Endothelial cell (in vitro differentiated cells): ENCODE data around the gene PPP1R17. TPM values are rescaled to one million over a fixed set of nuclear protein-coding genes. Genes with fewer than 3 reads are reported as not detected.

Experiments used
- DNase-seq: peaks from one replicate; pipeline ENCODE4 v3.0.0; 2021; ENCODE audit warnings: low spot score
- H3K27ac Mint-ChIP-seq: one replicate; pipeline ENCODE4 v1.8.0; 2021; ENCODE audit warnings: mixed read lengths, inconsistent platforms; ENCODE audit not compliant: unreplicated experiment
- H3K27me3 Mint-ChIP-seq: one replicate; pipeline ENCODE4 v1.8.0; 2021; ENCODE audit warnings: mild to moderate bottlenecking, moderate library complexity, mixed read lengths, inconsistent platforms; ENCODE audit not compliant: unreplicated experiment
- H3K36me3 Mint-ChIP-seq: one replicate; pipeline ENCODE4 v1.8.0; 2021; ENCODE audit warnings: mild to moderate bottlenecking, low read depth, mixed read lengths, inconsistent platforms; ENCODE audit not compliant: unreplicated experiment
- H3K4me1 Mint-ChIP-seq: one replicate; pipeline ENCODE4 v1.8.0; 2021; ENCODE audit warnings: mild to moderate bottlenecking, mixed read lengths, inconsistent platforms; ENCODE audit not compliant: unreplicated experiment
- H3K4me3 Mint-ChIP-seq: one replicate; pipeline ENCODE4 v1.8.0; 2021; ENCODE audit warnings: mild to moderate bottlenecking, mixed read lengths, inconsistent platforms; ENCODE audit not compliant: unreplicated experiment
- H3K9me3 Mint-ChIP-seq: one replicate; pipeline ENCODE4 v1.8.0; 2021; ENCODE audit warnings: mixed read lengths, inconsistent platforms; ENCODE audit not compliant: unreplicated experiment
- total RNA-seq: library from RNA; stranded (reverse); fragmentation: NEBNext Ultra II Directional; extraction: Animal tissue kit (Norgen Biotek cat#: 25700); gene quantifications from one replicate; pipeline ENCODE4 v1.2.1, GENCODE V29; 2021; ENCODE audit not compliant: unreplicated experiment
- TF ChIP-seq, protein P1 (sequence below): fragments of 200-600 bp; sonication (generic); IDR thresholded peaks from one replicate; pipeline ENCODE4 v1.5.0; 2021; ENCODE audit warnings: antibody characterized with exemption; ENCODE audit not compliant: unreplicated experiment

The PPP1R17 gene
- total RNA-seq, 1 donor from 2014 or later: 0.36 TPM

GRCh38 chr7:31648288-31648687, 38.7 kb upstream of the PPP1R17 start:
- Mint-ChIP-seq H3K4me1 (no peaks in the 10 kb centered on the region), H3K4me3 (no peak overlapping the region), H3K27ac (no peak overlapping the region), H3K27me3 (no peaks in the 10 kb centered on the region), H3K36me3 (no peaks in the 10 kb centered on the region), H3K9me3 (no peaks in the 10 kb centered on the region)
- TF ChIP-seq, protein P1, sequence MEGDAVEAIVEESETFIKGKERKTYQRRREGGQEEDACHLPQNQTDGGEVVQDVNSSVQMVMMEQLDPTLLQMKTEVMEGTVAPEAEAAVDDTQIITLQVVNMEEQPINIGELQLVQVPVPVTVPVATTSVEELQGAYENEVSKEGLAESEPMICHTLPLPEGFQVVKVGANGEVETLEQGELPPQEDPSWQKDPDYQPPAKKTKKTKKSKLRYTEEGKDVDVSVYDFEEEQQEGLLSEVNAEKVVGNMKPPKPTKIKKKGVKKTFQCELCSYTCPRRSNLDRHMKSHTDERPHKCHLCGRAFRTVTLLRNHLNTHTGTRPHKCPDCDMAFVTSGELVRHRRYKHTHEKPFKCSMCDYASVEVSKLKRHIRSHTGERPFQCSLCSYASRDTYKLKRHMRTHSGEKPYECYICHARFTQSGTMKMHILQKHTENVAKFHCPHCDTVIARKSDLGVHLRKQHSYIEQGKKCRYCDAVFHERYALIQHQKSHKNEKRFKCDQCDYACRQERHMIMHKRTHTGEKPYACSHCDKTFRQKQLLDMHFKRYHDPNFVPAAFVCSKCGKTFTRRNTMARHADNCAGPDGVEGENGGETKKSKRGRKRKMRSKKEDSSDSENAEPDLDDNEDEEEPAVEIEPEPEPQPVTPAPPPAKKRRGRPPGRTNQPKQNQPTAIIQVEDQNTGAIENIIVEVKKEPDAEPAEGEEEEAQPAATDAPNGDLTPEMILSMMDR: no peak
- no peak for DNase-seq

GRCh38 chr7:31648880-31649279, 38.1 kb upstream of the PPP1R17 start:
- no peak for DNase-seq
- Mint-ChIP-seq H3K27ac (no peak overlapping the region), H3K4me3 (no peak overlapping the region), H3K36me3 (no peaks in the 10 kb centered on the region), H3K27me3 (peaks cover under 1% of the 10 kb centered on the region), H3K4me1 (no peaks in the 10 kb centered on the region), H3K9me3 (no peaks in the 10 kb centered on the region)
- TF ChIP-seq, protein P1: no peak

- no peak overlapping the region for H3K4me3 Mint-ChIP-seq
- TF ChIP-seq, protein P1: no peak
- no peak overlapping the region for H3K27ac Mint-ChIP-seq
- no peaks in the 10 kb centered on the region for H3K9me3 Mint-ChIP-seq
- H3K27me3 Mint-ChIP-seq: peaks cover 3% of the 10 kb centered on the region
- no peaks in the 10 kb centered on the region for H3K4me1 Mint-ChIP-seq
- no peak for DNase-seq
- no peaks in the 10 kb centered on the region for H3K36me3 Mint-ChIP-seq
These were observed 35.6 kb upstream of the PPP1R17 start for GRCh38 chr7:31651234-31652062.

GRCh38 chr7:31652063-31652326, 35.0 kb upstream of the PPP1R17 start:
- TF ChIP-seq, protein P1: no peak
- Mint-ChIP-seq H3K4me1 (no peaks in the 10 kb centered on the region), H3K36me3 (no peaks in the 10 kb centered on the region), H3K27me3 (peaks cover 3% of the 10 kb centered on the region), H3K9me3 (no peaks in the 10 kb centered on the region), H3K4me3 (no peak overlapping the region), H3K27ac (no peak overlapping the region)
- DNase-seq: no peak

DNA sequence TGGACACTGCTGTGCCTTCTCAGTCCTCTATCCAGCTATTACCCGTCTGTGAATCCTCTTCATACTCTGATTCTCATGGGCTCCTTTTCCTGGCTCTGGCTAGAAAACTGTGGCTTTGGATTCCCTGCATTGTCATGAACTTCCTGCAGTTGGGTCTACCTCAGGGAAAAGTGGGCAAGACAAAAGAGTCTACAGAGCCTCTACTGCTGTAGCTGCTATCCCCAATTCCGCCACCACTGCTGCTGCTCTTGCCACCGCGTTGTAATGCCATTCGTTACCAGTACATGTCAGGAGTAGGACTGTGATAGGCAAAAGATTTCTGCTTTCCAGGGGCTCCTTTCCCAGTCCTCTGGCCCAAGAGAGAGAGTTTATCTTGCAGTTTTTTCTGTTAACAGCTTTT, 23.9 kb upstream of the PPP1R17 start:
- DNase-seq: peak; percentile 39
- Mint-ChIP-seq H3K27ac (no peak overlapping the region), H3K36me3 (no peaks in the 10 kb centered on the region), H3K4me3 (no peak overlapping the region), H3K4me1 (peaks cover 11% of the 10 kb centered on the region), H3K27me3 (no peaks in the 10 kb centered on the region), H3K9me3 (no peaks in the 10 kb centered on the region)
- TF ChIP-seq, protein P1: no peak
